DOHH2 (cell line): Measurements from ENCODE around the gene KRT10.

Experiments
- H3F3A ChIP-seq: fragments of 200-600 bp; sonication (generic), shearing (Covaris generic); 2 replicates; pipeline ENCODE4 v1.6.0; 2016; ENCODE audit warnings: antibody characterized with exemption, mild to moderate bottlenecking; ENCODE audit not compliant: control insufficient read depth, insufficient read depth
- H3K27ac ChIP-seq: fragments of 200-600 bp; sonication (generic); 2 replicates; pipeline ENCODE4 v1.5.1; 2014; ENCODE audit warnings: low read depth, mild to moderate bottlenecking, low read length, moderate library complexity
- H3K27me3 ChIP-seq: fragments of 200-600 bp; sonication (generic); 2 replicates; pipeline ENCODE4 v1.6.1; 2014; ENCODE audit warnings: mild to moderate bottlenecking, low read length, mixed read lengths; ENCODE audit not compliant: control insufficient read depth
- H3K36me3 ChIP-seq: fragments of 200-600 bp; sonication (generic); 2 replicates; pipeline ENCODE4 v1.6.1; 2014; ENCODE audit warnings: mild to moderate bottlenecking, low read length, moderate library complexity, mixed read lengths; ENCODE audit not compliant: control insufficient read depth
- H3K4me1 ChIP-seq: fragments of 200-600 bp; sonication (generic); 2 replicates; pipeline ENCODE4 v1.6.1; 2014; ENCODE audit warnings: mild to moderate bottlenecking, low read length, mixed read lengths; ENCODE audit not compliant: control insufficient read depth
- H3K4me2 ChIP-seq: fragments of 200-600 bp; sonication (generic); 2 replicates; pipeline ENCODE4 v1.6.0; 2014; ENCODE audit warnings: mild to moderate bottlenecking, low read length, moderate library complexity
- H3K4me3 ChIP-seq: fragments of 200-600 bp; sonication (generic); 2 replicates; pipeline ENCODE4 v1.5.1; 2014; ENCODE audit warnings: mild to moderate bottlenecking, low read length, mixed read lengths
- H3K79me2 ChIP-seq: fragments of 200-600 bp; sonication (generic); 2 replicates; pipeline ENCODE4 v1.6.1; 2014; ENCODE audit warnings: mild to moderate bottlenecking, low read length, mixed read lengths; ENCODE audit not compliant: control insufficient read depth
- H3K9me2 ChIP-seq: fragments of 200-600 bp; sonication (generic); replicated peaks from 2 replicates; pipeline ENCODE4 v1.6.1; 2014; ENCODE audit warnings: mild to moderate bottlenecking, low read length, mixed read lengths; ENCODE audit not compliant: control insufficient read depth
- H3K9me3 ChIP-seq: fragments of 200-600 bp; sonication (generic); 2 replicates; pipeline ENCODE4 v1.6.1; 2014; ENCODE audit warnings: antibody characterized with exemption, low read length, mixed read lengths; ENCODE audit not compliant: control insufficient read depth, insufficient read depth
- H4K20me1 ChIP-seq: fragments of 200-600 bp; sonication (generic); 2 replicates; pipeline ENCODE4 v1.6.0; 2014; ENCODE audit warnings: low read depth, mild to moderate bottlenecking, antibody characterized with exemption, low read length, moderate library complexity; ENCODE audit not compliant: control insufficient read depth, insufficient read depth
- CTCF ChIP-seq: fragments of 200-600 bp; sonication (generic); IDR thresholded peaks from one replicate; pipeline ENCODE4 v1.5.1; 2014; ENCODE audit warnings: antibody characterized with exemption, mild to moderate bottlenecking, low read depth, low read length; ENCODE audit not compliant: poor library complexity, severe bottlenecking
- EZH2phosphoT487 ChIP-seq: fragments of 200-600 bp; sonication (generic); IDR thresholded peaks from 2 replicates; pipeline ENCODE4 v1.6.1; 2017; ENCODE audit warnings: borderline replicate concordance, mild to moderate bottlenecking, antibody characterized with exemption, low read length, moderate library complexity, mixed read lengths

Gene KRT10

GRCh38 chr17:40777971-40778370 is 44.4 kb downstream of the KRT10 start:
- no peak overlapping the region for H3K4me3 ChIP-seq
- H3K36me3 ChIP-seq: no peaks in the 10 kb centered on the region
- no peak overlapping the region for H3K4me2 ChIP-seq
- H3K9me3 ChIP-seq: no peaks in the 10 kb centered on the region
- H3K27ac ChIP-seq: no peak overlapping the region
- H3K27me3 ChIP-seq: peaks cover 21% of the 10 kb centered on the region
- no peaks in the 10 kb centered on the region for H3K79me2 ChIP-seq
- TF ChIP-seq EZH2phosphoT487 (no peak), CTCF (no peak)
- no peaks in the 10 kb centered on the region for H3K9me2 ChIP-seq
- no peaks in the 10 kb centered on the region for H3F3A ChIP-seq
- no peaks in the 10 kb centered on the region for H3K4me1 ChIP-seq
- no peaks in the 10 kb centered on the region for H4K20me1 ChIP-seq

DNA sequence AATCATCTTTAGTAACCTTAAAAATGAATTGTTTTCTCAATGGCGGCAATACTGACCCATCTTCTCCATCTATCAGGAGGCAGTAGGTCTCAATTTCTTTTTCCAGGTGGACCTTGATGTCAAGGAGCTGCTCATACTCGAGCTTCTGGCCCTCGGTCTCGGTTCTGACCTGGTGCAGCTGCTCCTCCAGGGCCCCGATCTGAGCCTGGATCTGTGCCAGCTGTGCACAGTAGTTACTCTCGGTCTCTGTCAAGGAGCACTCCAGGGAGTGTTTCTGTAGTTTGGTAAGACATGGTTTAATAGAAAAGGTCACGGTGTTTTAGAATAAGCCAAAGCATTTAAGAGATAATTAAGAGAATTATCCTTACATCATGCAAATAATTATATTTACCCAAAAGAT is 45.0 kb downstream of the KRT10 start:
- Histone ChIP-seq H3K27me3 (peaks cover 26% of the 10 kb centered on the region), H3K27ac (no peak overlapping the region), H3K4me3 (no peak overlapping the region), H3K36me3 (no peaks in the 10 kb centered on the region), H3F3A (no peaks in the 10 kb centered on the region), H3K4me2 (no peak overlapping the region), H3K9me2 (no peaks in the 10 kb centered on the region), H3K79me2 (no peaks in the 10 kb centered on the region), H3K9me3 (no peaks in the 10 kb centered on the region), H4K20me1 (no peaks in the 10 kb centered on the region), H3K4me1 (no peaks in the 10 kb centered on the region)
- TF ChIP-seq EZH2phosphoT487: no peak
- no peak for TF ChIP-seq CTCF

DNA sequence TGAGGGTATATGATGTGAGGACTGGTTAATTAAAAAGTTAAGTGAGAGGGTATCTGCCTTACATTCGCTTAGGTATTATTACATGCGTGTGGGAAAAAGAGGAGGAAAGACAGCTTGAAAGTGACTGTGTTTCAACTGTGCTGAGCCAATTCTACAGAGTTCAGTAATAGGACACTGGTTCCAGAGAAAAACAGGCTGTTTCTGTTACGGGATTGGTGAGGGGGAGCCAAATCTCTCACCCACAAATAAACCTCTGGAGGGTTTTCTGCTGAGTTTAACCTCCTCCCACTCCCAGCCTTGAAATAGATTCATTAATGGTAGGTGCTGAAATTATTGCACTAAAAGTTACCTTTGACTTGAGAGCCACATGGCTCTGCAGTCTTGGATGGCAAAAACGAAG is 46.5 kb downstream of the KRT10 start:
- peaks cover 37% of the 10 kb centered on the region for H3K27me3 ChIP-seq
- H3K79me2 ChIP-seq: no peaks in the 10 kb centered on the region
- no peaks in the 10 kb centered on the region for H3K36me3 ChIP-seq
- H3K4me2 ChIP-seq: no peak overlapping the region
- no peaks in the 10 kb centered on the region for H3F3A ChIP-seq
- H3K9me2 ChIP-seq: no peaks in the 10 kb centered on the region
- no peaks in the 10 kb centered on the region for H4K20me1 ChIP-seq
- H3K4me3 ChIP-seq: no peak overlapping the region
- H3K27ac ChIP-seq: no peak overlapping the region
- no peaks in the 10 kb centered on the region for H3K9me3 ChIP-seq
- H3K4me1 ChIP-seq: no peaks in the 10 kb centered on the region
- TF ChIP-seq CTCF (no peak), EZH2phosphoT487 (no peak)

DNA sequence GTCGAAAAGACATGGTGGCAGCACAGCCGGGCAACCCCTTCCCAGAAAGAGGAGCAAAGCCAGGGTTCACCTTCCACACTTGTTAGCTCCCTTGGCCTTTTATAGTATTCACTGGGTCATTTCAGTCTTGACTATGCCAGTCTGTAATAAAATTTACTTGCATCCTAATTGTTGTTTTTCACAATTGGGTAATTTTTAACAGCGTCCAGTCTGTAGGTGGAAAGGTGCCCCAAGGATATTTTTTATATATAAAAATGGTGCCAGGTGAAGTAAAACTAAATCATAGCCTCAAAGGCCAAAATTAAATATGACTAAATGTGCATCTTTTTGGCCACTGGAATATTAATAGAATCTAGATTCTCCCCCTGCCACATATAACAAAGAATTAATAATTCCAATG is 50.3 kb downstream of the KRT10 start, which contains the start of gene KRT26:
Gene KRT26, minus strand, starts transcription at position 101 of the 400 bp plus-strand sequence. Its CDS starts 88 bp downstream, at position 13.
- Histone ChIP-seq H3K27ac (no peak within 1 kb of the TSS), H3K9me3 (no peaks in the 10 kb centered on the region), H3K27me3 (peaks cover 20% of the 10 kb centered on the region), H3K4me1 (no peaks in the 10 kb centered on the region), H3K79me2 (no peaks in the 10 kb centered on the region), H3F3A (no peaks in the 10 kb centered on the region), H3K9me2 (no peaks in the 10 kb centered on the region), H3K4me2 (no peak within 1 kb of the TSS), H4K20me1 (no peaks in the 10 kb centered on the region), H3K4me3 (no peak within 1 kb of the TSS), H3K36me3 (no peaks in the 10 kb centered on the region)
- TF ChIP-seq CTCF (no peak), EZH2phosphoT487 (no peak)
